Measurements from ENCODE around the gene TUT4.

- TF ChIP-seq, protein P1, sequence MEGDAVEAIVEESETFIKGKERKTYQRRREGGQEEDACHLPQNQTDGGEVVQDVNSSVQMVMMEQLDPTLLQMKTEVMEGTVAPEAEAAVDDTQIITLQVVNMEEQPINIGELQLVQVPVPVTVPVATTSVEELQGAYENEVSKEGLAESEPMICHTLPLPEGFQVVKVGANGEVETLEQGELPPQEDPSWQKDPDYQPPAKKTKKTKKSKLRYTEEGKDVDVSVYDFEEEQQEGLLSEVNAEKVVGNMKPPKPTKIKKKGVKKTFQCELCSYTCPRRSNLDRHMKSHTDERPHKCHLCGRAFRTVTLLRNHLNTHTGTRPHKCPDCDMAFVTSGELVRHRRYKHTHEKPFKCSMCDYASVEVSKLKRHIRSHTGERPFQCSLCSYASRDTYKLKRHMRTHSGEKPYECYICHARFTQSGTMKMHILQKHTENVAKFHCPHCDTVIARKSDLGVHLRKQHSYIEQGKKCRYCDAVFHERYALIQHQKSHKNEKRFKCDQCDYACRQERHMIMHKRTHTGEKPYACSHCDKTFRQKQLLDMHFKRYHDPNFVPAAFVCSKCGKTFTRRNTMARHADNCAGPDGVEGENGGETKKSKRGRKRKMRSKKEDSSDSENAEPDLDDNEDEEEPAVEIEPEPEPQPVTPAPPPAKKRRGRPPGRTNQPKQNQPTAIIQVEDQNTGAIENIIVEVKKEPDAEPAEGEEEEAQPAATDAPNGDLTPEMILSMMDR (IDR thresholded peaks at IDR 0.05) = no peak
- no peak for TF ChIP-seq POLR2AphosphoS5 (IDR thresholded peaks at IDR 0.05)
Measured at GRCh38 chr1:52576074-52576473, 23.2 kb upstream of the TUT4 start.

All from suprapubic skin (tissue), 3 donors.